NCI-H146 (cell line): Measurements from ENCODE around the gene MLF1.
"Not testable (repeated sequence)": the region's sequence is repeated elsewhere in the genome, so short reads cannot be mapped to it uniquely, and the experiment has no call there.

Experiments used
- DNase-seq: peaks from one replicate; lab custom pipeline; 2025; lab: John Stamatoyannopoulos, UW

MLF1 gene

GRCh38 chr3:158570999-158571702 lies at the start of gene MLF1:
Gene MLF1 (plus strand): TSS chr3:158571194. CDS start chr3:158571301, 107 bp downstream.
- peak; percentile 98 for DNase-seq

- no peak for DNase-seq
Observed at GRCh38 chr3:158522221-158523136, 48.5 kb upstream of the MLF1 start.

- DNase-seq: peak; percentile 43
Observed at GRCh38 chr3:158528076-158528674, 42.8 kb upstream of the MLF1 start.

- peak; percentile 11 for DNase-seq
Observed at GRCh38 chr3:158531334-158531733, 39.7 kb upstream of the MLF1 start.

GRCh38 chr3:158532099-158532734 lies 38.8 kb upstream of the MLF1 start:
- DNase-seq: peak; percentile 33

GRCh38 chr3:158535918-158536317 lies 35.1 kb upstream of the MLF1 start:
- no peak for DNase-seq

GRCh38 chr3:158539414-158540014 lies 31.5 kb upstream of the MLF1 start:
- DNase-seq: peak; percentile 71

- DNase-seq: no peak
Observed at GRCh38 chr3:158540066-158540465, 30.9 kb upstream of the MLF1 start.

- DNase-seq: no peak
Observed at GRCh38 chr3:158548691-158549090, 22.3 kb upstream of the MLF1 start.

GRCh38 chr3:158549938-158550337 lies 21.1 kb upstream of the MLF1 start:
- not testable (repeated sequence) for DNase-seq

- DNase-seq: no peak
Observed at GRCh38 chr3:158552124-158552523, 18.9 kb upstream of the MLF1 start.

GRCh38 chr3:158559504-158559903 lies 11.5 kb upstream of the MLF1 start:
- no peak for DNase-seq

GRCh38 chr3:158560979-158561378 lies 10.0 kb upstream of the MLF1 start:
- no peak for DNase-seq

- no peak for DNase-seq
Observed at GRCh38 chr3:158562674-158563073, 8.3 kb upstream of the MLF1 start.

- DNase-seq: no peak
Observed at GRCh38 chr3:158563076-158563475, 7.9 kb upstream of the MLF1 start.

- DNase-seq: no peak
Observed at GRCh38 chr3:158565076-158565475, 5.9 kb upstream of the MLF1 start.

- no peak for DNase-seq
Observed at GRCh38 chr3:158568784-158569183, 2.2 kb upstream of the MLF1 start.

GRCh38 chr3:158569794-158570193 lies 1.2 kb upstream of the MLF1 start:
- no peak for DNase-seq

GRCh38 chr3:158571969-158572765 lies 1.2 kb downstream of the MLF1 start:
- no peak for DNase-seq

GRCh38 chr3:158572766-158573060 lies 1.7 kb downstream of the MLF1 start:
- peak; percentile 10 for DNase-seq

GRCh38 chr3:158573714-158574113 lies 2.7 kb downstream of the MLF1 start:
- DNase-seq: no peak
